Measurements from ENCODE around the gene SLC9A3.

GRCh38 chr5:477247-477646 lies 47.0 kb downstream of the SLC9A3 start:
- TF ChIP-seq CTCF (IDR thresholded peaks at IDR 0.05; ENCODE audit: low read length) = no peak
- TF ChIP-seq EZH2 (IDR thresholded peaks at IDR 0.05; ENCODE audit: borderline replicate concordance, low read length) = no peak
